Measurements from ENCODE around the gene KATNBL1.

Gene KATNBL1

DNA sequence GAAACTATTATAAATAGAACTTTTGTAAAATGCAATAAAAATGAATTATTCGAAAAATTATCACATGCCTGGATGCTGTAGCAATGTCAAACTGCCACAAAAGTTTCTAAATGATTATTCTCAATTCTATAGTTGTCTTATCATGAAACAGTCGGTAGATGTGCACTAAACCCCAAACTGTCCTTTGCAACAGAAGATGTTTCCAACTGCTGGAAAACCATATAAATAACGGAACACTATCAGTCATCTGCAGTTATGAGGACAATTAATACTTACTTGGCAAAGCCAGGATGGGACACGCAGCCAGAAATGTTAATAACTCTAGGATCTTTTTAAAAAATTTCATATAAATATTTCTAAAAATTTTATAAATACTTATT, 32.4 kb upstream of the KATNBL1 start:
- ATAC-seq, result no peak
- TF ChIP-seq ZNF8 (CRISPR knock-in tag; IDR thresholded peaks at IDR 0.05), result no peak
- no peak for TF ChIP-seq ISL1 (CRISPR knock-in tag; IDR thresholded peaks at IDR 0.05)
- no peak for TF ChIP-seq SNAI2 (CRISPR knock-in tag; IDR thresholded peaks at IDR 0.05)
- no peak for TF ChIP-seq PPARA (CRISPR knock-in tag; IDR thresholded peaks at IDR 0.05; ENCODE audit: borderline replicate concordance)
- TF ChIP-seq GLIS3 (CRISPR knock-in tag; IDR thresholded peaks at IDR 0.05), result no peak
- no peak for TF ChIP-seq BACH2 (CRISPR knock-in tag; IDR thresholded peaks at IDR 0.05; ENCODE audit: borderline replicate concordance)
- TF ChIP-seq RARB (CRISPR knock-in tag; IDR thresholded peaks at IDR 0.05), result no peak
- TF ChIP-seq, protein P1, sequence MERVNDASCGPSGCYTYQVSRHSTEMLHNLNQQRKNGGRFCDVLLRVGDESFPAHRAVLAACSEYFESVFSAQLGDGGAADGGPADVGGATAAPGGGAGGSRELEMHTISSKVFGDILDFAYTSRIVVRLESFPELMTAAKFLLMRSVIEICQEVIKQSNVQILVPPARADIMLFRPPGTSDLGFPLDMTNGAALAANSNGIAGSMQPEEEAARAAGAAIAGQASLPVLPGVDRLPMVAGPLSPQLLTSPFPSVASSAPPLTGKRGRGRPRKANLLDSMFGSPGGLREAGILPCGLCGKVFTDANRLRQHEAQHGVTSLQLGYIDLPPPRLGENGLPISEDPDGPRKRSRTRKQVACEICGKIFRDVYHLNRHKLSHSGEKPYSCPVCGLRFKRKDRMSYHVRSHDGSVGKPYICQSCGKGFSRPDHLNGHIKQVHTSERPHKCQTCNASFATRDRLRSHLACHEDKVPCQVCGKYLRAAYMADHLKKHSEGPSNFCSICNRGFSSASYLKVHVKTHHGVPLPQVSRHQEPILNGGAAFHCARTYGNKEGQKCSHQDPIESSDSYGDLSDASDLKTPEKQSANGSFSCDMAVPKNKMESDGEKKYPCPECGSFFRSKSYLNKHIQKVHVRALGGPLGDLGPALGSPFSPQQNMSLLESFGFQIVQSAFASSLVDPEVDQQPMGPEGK (CRISPR knock-in tag; IDR thresholded peaks at IDR 0.05; ENCODE audit: borderline replicate concordance), result no peak
- TF ChIP-seq, protein P2, sequence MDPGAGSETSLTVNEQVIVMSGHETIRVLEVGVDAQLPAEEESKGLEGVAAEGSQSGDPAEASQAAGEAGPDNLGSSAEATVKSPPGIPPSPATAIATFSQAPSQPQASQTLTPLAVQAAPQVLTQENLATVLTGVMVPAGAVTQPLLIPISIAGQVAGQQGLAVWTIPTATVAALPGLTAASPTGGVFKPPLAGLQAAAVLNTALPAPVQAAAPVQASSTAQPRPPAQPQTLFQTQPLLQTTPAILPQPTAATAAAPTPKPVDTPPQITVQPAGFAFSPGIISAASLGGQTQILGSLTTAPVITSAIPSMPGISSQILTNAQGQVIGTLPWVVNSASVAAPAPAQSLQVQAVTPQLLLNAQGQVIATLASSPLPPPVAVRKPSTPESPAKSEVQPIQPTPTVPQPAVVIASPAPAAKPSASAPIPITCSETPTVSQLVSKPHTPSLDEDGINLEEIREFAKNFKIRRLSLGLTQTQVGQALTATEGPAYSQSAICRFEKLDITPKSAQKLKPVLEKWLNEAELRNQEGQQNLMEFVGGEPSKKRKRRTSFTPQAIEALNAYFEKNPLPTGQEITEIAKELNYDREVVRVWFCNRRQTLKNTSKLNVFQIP (CRISPR knock-in tag; IDR thresholded peaks at IDR 0.05; ENCODE audit: borderline replicate concordance, low read depth), result no peak
- TF ChIP-seq, protein P3, sequence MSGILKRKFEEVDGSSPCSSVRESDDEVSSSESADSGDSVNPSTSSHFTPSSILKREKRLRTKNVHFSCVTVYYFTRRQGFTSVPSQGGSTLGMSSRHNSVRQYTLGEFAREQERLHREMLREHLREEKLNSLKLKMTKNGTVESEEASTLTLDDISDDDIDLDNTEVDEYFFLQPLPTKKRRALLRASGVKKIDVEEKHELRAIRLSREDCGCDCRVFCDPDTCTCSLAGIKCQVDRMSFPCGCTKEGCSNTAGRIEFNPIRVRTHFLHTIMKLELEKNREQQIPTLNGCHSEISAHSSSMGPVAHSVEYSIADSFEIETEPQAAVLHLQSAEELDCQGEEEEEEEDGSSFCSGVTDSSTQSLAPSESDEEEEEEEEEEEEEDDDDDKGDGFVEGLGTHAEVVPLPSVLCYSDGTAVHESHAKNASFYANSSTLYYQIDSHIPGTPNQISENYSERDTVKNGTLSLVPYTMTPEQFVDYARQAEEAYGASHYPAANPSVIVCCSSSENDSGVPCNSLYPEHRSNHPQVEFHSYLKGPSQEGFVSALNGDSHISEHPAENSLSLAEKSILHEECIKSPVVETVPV (CRISPR knock-in tag; IDR thresholded peaks at IDR 0.05), result no peak
- TF ChIP-seq ARNTL (CRISPR knock-in tag; IDR thresholded peaks at IDR 0.05; ENCODE audit: borderline replicate concordance, low read depth), result no peak
- no peak for TF ChIP-seq TOX (CRISPR knock-in tag; IDR thresholded peaks at IDR 0.05; ENCODE audit: borderline replicate concordance)
- TF ChIP-seq ESRRG (CRISPR knock-in tag; IDR thresholded peaks at IDR 0.05), result no peak
- no peak for TF ChIP-seq ZFP30 (CRISPR knock-in tag; IDR thresholded peaks at IDR 0.05)
- TF ChIP-seq, protein P4, sequence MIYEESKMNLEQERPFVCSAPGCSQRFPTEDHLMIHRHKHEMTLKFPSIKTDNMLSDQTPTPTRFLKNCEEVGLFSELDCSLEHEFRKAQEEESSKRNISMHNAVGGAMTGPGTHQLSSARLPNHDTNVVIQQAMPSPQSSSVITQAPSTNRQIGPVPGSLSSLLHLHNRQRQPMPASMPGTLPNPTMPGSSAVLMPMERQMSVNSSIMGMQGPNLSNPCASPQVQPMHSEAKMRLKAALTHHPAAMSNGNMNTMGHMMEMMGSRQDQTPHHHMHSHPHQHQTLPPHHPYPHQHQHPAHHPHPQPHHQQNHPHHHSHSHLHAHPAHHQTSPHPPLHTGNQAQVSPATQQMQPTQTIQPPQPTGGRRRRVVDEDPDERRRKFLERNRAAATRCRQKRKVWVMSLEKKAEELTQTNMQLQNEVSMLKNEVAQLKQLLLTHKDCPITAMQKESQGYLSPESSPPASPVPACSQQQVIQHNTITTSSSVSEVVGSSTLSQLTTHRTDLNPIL (CRISPR knock-in tag; IDR thresholded peaks at IDR 0.05; ENCODE audit: low read depth), result no peak
- TF ChIP-seq ZNF70 (CRISPR knock-in tag; IDR thresholded peaks at IDR 0.05), result no peak
- TF ChIP-seq ZC3H10 (CRISPR knock-in tag; IDR thresholded peaks at IDR 0.05), result no peak
- TF ChIP-seq ZFP3 (CRISPR knock-in tag; IDR thresholded peaks at IDR 0.05), result no peak

DNA sequence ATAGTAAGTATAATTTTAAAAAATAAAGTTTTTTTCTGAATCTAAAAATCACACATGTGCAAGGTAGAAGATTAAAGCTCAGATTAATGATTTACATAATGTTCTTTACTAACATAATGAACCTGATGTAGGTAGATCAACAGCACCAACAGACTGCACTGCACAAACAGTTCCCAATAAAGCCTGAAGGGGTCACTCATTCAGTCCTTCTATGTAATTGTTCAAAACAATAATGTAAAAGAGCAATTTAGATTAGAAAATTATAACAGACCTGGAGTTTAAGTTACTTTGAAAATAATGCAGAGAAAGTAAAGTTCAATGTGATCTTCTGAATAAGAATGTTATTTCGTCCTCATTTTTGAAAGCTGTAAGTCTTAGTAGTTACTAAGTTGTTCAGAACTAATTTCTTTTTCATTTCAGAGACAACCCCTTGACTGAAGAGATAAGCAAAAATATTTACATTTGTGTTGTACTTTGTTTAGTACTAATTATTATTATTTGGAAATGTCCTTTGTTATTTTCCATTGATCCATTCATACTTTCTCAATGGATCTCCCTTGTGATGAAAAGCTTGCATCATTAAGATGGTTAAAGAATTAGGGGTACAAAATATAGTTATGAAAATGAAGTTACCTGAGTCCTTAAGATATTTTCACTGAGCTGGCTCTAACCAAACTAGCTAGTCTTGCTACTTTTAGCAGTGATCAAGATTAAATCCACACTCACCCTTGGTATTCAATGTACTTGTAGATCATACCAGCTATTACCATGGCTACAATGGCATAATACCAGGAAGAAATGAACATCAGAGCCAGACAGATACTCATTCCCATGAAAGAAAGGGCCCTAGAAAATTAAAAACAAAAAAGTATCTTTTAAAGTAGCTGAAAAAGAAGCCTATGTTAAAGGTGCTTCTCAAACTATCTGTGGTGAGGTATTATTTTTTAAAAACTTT, 31.8 kb upstream of the KATNBL1 start:
- ATAC-seq, result peak; percentile 76
- no peak for TF ChIP-seq ZFP30 (CRISPR knock-in tag; IDR thresholded peaks at IDR 0.05)
- no peak for TF ChIP-seq RARB (CRISPR knock-in tag; IDR thresholded peaks at IDR 0.05)
- TF ChIP-seq, protein P5, sequence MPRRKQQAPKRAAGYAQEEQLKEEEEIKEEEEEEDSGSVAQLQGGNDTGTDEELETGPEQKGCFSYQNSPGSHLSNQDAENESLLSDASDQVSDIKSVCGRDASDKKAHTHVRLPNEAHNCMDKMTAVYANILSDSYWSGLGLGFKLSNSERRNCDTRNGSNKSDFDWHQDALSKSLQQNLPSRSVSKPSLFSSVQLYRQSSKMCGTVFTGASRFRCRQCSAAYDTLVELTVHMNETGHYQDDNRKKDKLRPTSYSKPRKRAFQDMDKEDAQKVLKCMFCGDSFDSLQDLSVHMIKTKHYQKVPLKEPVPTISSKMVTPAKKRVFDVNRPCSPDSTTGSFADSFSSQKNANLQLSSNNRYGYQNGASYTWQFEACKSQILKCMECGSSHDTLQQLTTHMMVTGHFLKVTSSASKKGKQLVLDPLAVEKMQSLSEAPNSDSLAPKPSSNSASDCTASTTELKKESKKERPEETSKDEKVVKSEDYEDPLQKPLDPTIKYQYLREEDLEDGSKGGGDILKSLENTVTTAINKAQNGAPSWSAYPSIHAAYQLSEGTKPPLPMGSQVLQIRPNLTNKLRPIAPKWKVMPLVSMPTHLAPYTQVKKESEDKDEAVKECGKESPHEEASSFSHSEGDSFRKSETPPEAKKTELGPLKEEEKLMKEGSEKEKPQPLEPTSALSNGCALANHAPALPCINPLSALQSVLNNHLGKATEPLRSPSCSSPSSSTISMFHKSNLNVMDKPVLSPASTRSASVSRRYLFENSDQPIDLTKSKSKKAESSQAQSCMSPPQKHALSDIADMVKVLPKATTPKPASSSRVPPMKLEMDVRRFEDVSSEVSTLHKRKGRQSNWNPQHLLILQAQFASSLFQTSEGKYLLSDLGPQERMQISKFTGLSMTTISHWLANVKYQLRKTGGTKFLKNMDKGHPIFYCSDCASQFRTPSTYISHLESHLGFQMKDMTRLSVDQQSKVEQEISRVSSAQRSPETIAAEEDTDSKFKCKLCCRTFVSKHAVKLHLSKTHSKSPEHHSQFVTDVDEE (CRISPR knock-in tag; IDR thresholded peaks at IDR 0.05), result no peak
- TF ChIP-seq, protein P2 (CRISPR knock-in tag; IDR thresholded peaks at IDR 0.05; ENCODE audit: borderline replicate concordance, low read depth), result no peak
- TF ChIP-seq GLIS3 (CRISPR knock-in tag; IDR thresholded peaks at IDR 0.05), result no peak
- TF ChIP-seq ZNF8 (CRISPR knock-in tag; IDR thresholded peaks at IDR 0.05), result no peak
- no peak for TF ChIP-seq ISL1 (CRISPR knock-in tag; IDR thresholded peaks at IDR 0.05)
- TF ChIP-seq TCF4 (CRISPR knock-in tag; IDR thresholded peaks at IDR 0.05; ENCODE audit: borderline replicate concordance), result no peak
- TF ChIP-seq ZC3H10 (CRISPR knock-in tag; IDR thresholded peaks at IDR 0.05), result no peak
- TF ChIP-seq CSDC2 (CRISPR knock-in tag; IDR thresholded peaks at IDR 0.05), result no peak
- no peak for TF ChIP-seq ZFP3 (CRISPR knock-in tag; IDR thresholded peaks at IDR 0.05)
- TF ChIP-seq BACH2 (CRISPR knock-in tag; IDR thresholded peaks at IDR 0.05; ENCODE audit: borderline replicate concordance), result no peak
